ENCODE measurements around the gene IL17D.

DNA sequence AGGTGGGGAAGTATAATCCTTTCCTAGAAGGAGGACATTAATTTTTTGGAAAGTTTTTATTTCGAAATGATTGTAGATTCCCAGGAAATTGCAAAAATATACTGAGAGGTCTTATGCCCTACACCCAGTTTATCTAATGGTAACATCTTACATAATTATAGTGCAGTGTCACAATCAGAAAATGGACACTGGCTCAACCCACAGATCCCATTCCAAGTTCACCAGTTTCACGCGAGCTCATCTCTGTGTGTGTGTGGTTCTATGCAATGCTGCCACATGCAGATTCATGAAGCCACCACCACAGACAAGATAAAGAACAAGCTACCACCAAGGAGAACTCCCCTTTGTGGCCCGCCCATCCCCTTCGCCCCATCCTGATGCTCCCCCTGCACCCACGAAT lies 24.4 kb downstream of the IL17D start:
- TF ChIP-seq, protein P1, sequence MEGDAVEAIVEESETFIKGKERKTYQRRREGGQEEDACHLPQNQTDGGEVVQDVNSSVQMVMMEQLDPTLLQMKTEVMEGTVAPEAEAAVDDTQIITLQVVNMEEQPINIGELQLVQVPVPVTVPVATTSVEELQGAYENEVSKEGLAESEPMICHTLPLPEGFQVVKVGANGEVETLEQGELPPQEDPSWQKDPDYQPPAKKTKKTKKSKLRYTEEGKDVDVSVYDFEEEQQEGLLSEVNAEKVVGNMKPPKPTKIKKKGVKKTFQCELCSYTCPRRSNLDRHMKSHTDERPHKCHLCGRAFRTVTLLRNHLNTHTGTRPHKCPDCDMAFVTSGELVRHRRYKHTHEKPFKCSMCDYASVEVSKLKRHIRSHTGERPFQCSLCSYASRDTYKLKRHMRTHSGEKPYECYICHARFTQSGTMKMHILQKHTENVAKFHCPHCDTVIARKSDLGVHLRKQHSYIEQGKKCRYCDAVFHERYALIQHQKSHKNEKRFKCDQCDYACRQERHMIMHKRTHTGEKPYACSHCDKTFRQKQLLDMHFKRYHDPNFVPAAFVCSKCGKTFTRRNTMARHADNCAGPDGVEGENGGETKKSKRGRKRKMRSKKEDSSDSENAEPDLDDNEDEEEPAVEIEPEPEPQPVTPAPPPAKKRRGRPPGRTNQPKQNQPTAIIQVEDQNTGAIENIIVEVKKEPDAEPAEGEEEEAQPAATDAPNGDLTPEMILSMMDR (IDR thresholded peaks at IDR 0.05) = no peak
- TF ChIP-seq POLR2A (IDR thresholded peaks at IDR 0.05) = no peak

Measured in transverse colon (tissue), 3 donors.